Activated T-cell treated with anti-CD3 and anti-CD28 coated beads, Interleukin-2, amount 50 U/mL, for 24 hours (primary cell): ENCODE results near the gene LHFPL3.
"Not testable (repeated sequence)": the region's sequence is repeated elsewhere in the genome, so short reads cannot be mapped to it uniquely, and the experiment has no call there.

Source experiments
- DNase-seq: peaks from one replicate; pipeline ENCODE4 v3.0.0-alpha.2; 2020
- H3K27ac Mint-ChIP-seq: 2 replicates; pipeline ENCODE4 v1.8.0; 2020; ENCODE audit warnings: mild to moderate bottlenecking, mixed read lengths
- H3K27me3 Mint-ChIP-seq: 2 replicates; pipeline ENCODE4 v1.8.0; 2020; ENCODE audit warnings: mixed read lengths
- H3K36me3 Mint-ChIP-seq: 2 replicates; pipeline ENCODE4 v1.8.0; 2020; ENCODE audit warnings: low read depth, mixed read lengths
- H3K4me1 Mint-ChIP-seq: 2 replicates; pipeline ENCODE4 v1.8.0; 2020; ENCODE audit warnings: low read depth, mixed read lengths
- H3K4me3 Mint-ChIP-seq: 2 replicates; pipeline ENCODE4 v1.8.0; 2020; ENCODE audit warnings: mild to moderate bottlenecking, moderate library complexity, mixed read lengths
- H3K9me3 Mint-ChIP-seq: 2 replicates; pipeline ENCODE4 v1.8.0; 2020; ENCODE audit warnings: mixed read lengths

Gene LHFPL3

GRCh38 chr7:104328296-104328969 is at the start of gene LHFPL3:
TSS of gene LHFPL3 (plus strand) at chr7:104328603.
- Mint-ChIP-seq H3K4me3 (peak within 1 kb of the TSS; percentile 20), H3K27me3 (peaks cover 66% of the 10 kb centered on the region), H3K36me3 (no peaks in the 10 kb centered on the region), H3K9me3 (no peaks in the 10 kb centered on the region), H3K27ac (no peak within 1 kb of the TSS), H3K4me1 (peaks cover 16% of the 10 kb centered on the region)
- peak; percentile 28 for DNase-seq

- H3K4me3 Mint-ChIP-seq, H3K36me3 Mint-ChIP-seq, H3K27ac Mint-ChIP-seq, H3K4me1 Mint-ChIP-seq, H3K9me3 Mint-ChIP-seq, DNase-seq, H3K27me3 Mint-ChIP-seq: not testable (repeated sequence)
Observed at GRCh38 chr7:104281685-104282084, 46.7 kb upstream of the LHFPL3 start.

- H3K36me3 Mint-ChIP-seq: no peaks in the 10 kb centered on the region
- no peaks in the 10 kb centered on the region for H3K4me1 Mint-ChIP-seq
- H3K9me3 Mint-ChIP-seq: no peaks in the 10 kb centered on the region
Observed at GRCh38 chr7:104286839-104287238, 41.6 kb upstream of the LHFPL3 start.

GRCh38 chr7:104288137-104288536 is 40.3 kb upstream of the LHFPL3 start:
- Mint-ChIP-seq H3K4me3 (no peak overlapping the region), H3K4me1 (no peaks in the 10 kb centered on the region), H3K27ac (no peak overlapping the region), H3K27me3 (peaks cover 24% of the 10 kb centered on the region), H3K9me3 (no peaks in the 10 kb centered on the region), H3K36me3 (no peaks in the 10 kb centered on the region)
- DNase-seq: no peak

More at GRCh38 chr7:104286839-104287238, 41.6 kb upstream of the LHFPL3 start:
- no peak overlapping the region for H3K27ac Mint-ChIP-seq
- no peak overlapping the region for H3K4me3 Mint-ChIP-seq
- DNase-seq: no peak
- peaks cover 13% of the 10 kb centered on the region for H3K27me3 Mint-ChIP-seq

GRCh38 chr7:104294291-104294690 is 34.1 kb upstream of the LHFPL3 start:
- Mint-ChIP-seq H3K4me3 (no peak overlapping the region), H3K36me3 (no peaks in the 10 kb centered on the region), H3K27me3 (peaks cover 49% of the 10 kb centered on the region), H3K4me1 (peaks cover 9% of the 10 kb centered on the region), H3K27ac (no peak overlapping the region), H3K9me3 (no peaks in the 10 kb centered on the region)
- no peak for DNase-seq

GRCh38 chr7:104296266-104296665 is 32.1 kb upstream of the LHFPL3 start:
- Mint-ChIP-seq H3K4me1 (peaks cover 9% of the 10 kb centered on the region), H3K36me3 (no peaks in the 10 kb centered on the region), H3K27ac (no peak overlapping the region), H3K4me3 (no peak overlapping the region), H3K27me3 (peaks cover 47% of the 10 kb centered on the region), H3K9me3 (no peaks in the 10 kb centered on the region)
- no peak for DNase-seq

GRCh38 chr7:104296900-104297299 is 31.5 kb upstream of the LHFPL3 start:
- DNase-seq: no peak
- peaks cover 9% of the 10 kb centered on the region for H3K4me1 Mint-ChIP-seq
- peaks cover 46% of the 10 kb centered on the region for H3K27me3 Mint-ChIP-seq
- no peak overlapping the region for H3K27ac Mint-ChIP-seq
- no peaks in the 10 kb centered on the region for H3K9me3 Mint-ChIP-seq
- H3K4me3 Mint-ChIP-seq: no peak overlapping the region
- H3K36me3 Mint-ChIP-seq: no peaks in the 10 kb centered on the region

GRCh38 chr7:104299323-104299722 is 29.1 kb upstream of the LHFPL3 start:
- Mint-ChIP-seq H3K27me3 (peaks cover 31% of the 10 kb centered on the region), H3K4me1 (peaks cover 9% of the 10 kb centered on the region), H3K9me3 (no peaks in the 10 kb centered on the region), H3K27ac (no peak overlapping the region), H3K36me3 (no peaks in the 10 kb centered on the region), H3K4me3 (no peak overlapping the region)
- DNase-seq: no peak

- Mint-ChIP-seq H3K4me3 (no peak overlapping the region), H3K4me1 (peaks cover 9% of the 10 kb centered on the region), H3K27ac (no peak overlapping the region), H3K36me3 (no peaks in the 10 kb centered on the region), H3K27me3 (peaks cover 30% of the 10 kb centered on the region), H3K9me3 (no peaks in the 10 kb centered on the region)
- DNase-seq: no peak
Observed at GRCh38 chr7:104299777-104300176, 28.6 kb upstream of the LHFPL3 start.

GRCh38 chr7:104306793-104307192 is 21.6 kb upstream of the LHFPL3 start:
- H3K4me3 Mint-ChIP-seq: no peak overlapping the region
- no peaks in the 10 kb centered on the region for H3K36me3 Mint-ChIP-seq
- no peaks in the 10 kb centered on the region for H3K9me3 Mint-ChIP-seq
- H3K27ac Mint-ChIP-seq: no peak overlapping the region
- DNase-seq: no peak
- no peaks in the 10 kb centered on the region for H3K4me1 Mint-ChIP-seq
- peaks cover 15% of the 10 kb centered on the region for H3K27me3 Mint-ChIP-seq

- Mint-ChIP-seq H3K36me3 (no peaks in the 10 kb centered on the region), H3K4me3 (no peak overlapping the region), H3K27ac (no peak overlapping the region), H3K9me3 (peaks cover 16% of the 10 kb centered on the region), H3K27me3 (no peaks in the 10 kb centered on the region), H3K4me1 (no peaks in the 10 kb centered on the region)
- no peak for DNase-seq
Observed at GRCh38 chr7:104317948-104318629, 10.3 kb upstream of the LHFPL3 start.

GRCh38 chr7:104327534-104327933 is 869 bp upstream of the LHFPL3 start:
- no peak overlapping the region for H3K4me3 Mint-ChIP-seq
- no peak for DNase-seq
- H3K4me1 Mint-ChIP-seq: peaks cover 16% of the 10 kb centered on the region
- H3K27ac Mint-ChIP-seq: no peak overlapping the region
- H3K9me3 Mint-ChIP-seq: no peaks in the 10 kb centered on the region
- H3K27me3 Mint-ChIP-seq: peaks cover 61% of the 10 kb centered on the region
- H3K36me3 Mint-ChIP-seq: no peaks in the 10 kb centered on the region

GRCh38 chr7:104327938-104328295 is 486 bp upstream of the LHFPL3 start:
- Mint-ChIP-seq H3K27me3 (peaks cover 63% of the 10 kb centered on the region), H3K9me3 (no peaks in the 10 kb centered on the region), H3K27ac (no peak overlapping the region), H3K4me1 (peaks cover 16% of the 10 kb centered on the region), H3K36me3 (no peaks in the 10 kb centered on the region), H3K4me3 (no peak overlapping the region)
- no peak for DNase-seq

GRCh38 chr7:104328970-104329825 is 795 bp downstream of the LHFPL3 start:
- no peaks in the 10 kb centered on the region for H3K36me3 Mint-ChIP-seq
- no peak overlapping the region for H3K27ac Mint-ChIP-seq
- no peak for DNase-seq
- no peaks in the 10 kb centered on the region for H3K9me3 Mint-ChIP-seq
- H3K27me3 Mint-ChIP-seq: peaks cover 72% of the 10 kb centered on the region
- H3K4me1 Mint-ChIP-seq: peaks cover 16% of the 10 kb centered on the region
- H3K4me3 Mint-ChIP-seq: peak overlapping the region; percentile 20

- Mint-ChIP-seq H3K4me1 (no peaks in the 10 kb centered on the region), H3K9me3 (no peaks in the 10 kb centered on the region), H3K4me3 (no peak overlapping the region), H3K27ac (no peak overlapping the region), H3K27me3 (peaks cover 5% of the 10 kb centered on the region), H3K36me3 (no peaks in the 10 kb centered on the region)
- no peak for DNase-seq
Observed at GRCh38 chr7:104341546-104341945, 13.1 kb downstream of the LHFPL3 start.
